ENCODE data around the gene ITGB7. TPM values are rescaled to one million over a fixed set of nuclear protein-coding genes. Genes with fewer than 3 reads are reported as not detected.

The ITGB7 gene
- total RNA-seq, 2 experiments from 2014 or later = 121 to 137 TPM

DNA sequence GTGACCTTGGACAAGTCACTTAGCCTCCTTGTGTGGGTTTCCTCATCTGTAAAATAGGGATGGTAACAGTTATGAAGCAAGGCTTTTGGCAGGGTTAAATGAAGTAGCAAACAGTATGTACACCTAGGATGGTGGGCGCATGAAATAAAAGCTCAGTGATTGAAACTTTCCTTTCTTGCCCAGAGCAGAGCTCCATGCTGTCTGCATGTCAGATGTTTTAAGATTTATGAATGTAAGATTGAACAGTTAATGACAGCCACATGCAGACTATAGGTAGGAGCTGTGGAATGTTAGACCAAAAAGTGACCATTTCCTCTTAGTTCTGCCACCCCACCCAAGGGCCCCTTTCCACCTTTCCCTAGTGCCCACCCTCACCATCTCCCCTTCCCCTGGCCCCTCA, 12.1 kb downstream of the ITGB7 start:
- Mint-ChIP-seq H3K36me3 (ENCODE audit: low read depth) (peaks cover 53% of the 10 kb centered on the region), H3K4me3 (no peak overlapping the region), H3K9me3 (no peaks in the 10 kb centered on the region), H3K27me3 (no peaks in the 10 kb centered on the region), H3K27ac (peak overlapping the region; percentile 47), H3K4me1 (ENCODE audit: low read depth) (peaks cover 38% of the 10 kb centered on the region)
- CTCF ChIA-PET = interaction anchor here (0.8 to 1.5 kb wide), 7 partner anchors 9 to 129 kb away, joined by 3 to 9 read pairs (median 3); partner anchors contain the start of gene AAAS
- POLR2A ChIA-PET = interaction anchor here (0.6 to 9.4 kb wide), 7 partner anchors 10 to 105 kb away, joined by 3 to 91 read pairs (median 3); partner anchors contain the start of genes CSAD, MYG1 and ZNF740
- TF ChIP-seq, protein P1, sequence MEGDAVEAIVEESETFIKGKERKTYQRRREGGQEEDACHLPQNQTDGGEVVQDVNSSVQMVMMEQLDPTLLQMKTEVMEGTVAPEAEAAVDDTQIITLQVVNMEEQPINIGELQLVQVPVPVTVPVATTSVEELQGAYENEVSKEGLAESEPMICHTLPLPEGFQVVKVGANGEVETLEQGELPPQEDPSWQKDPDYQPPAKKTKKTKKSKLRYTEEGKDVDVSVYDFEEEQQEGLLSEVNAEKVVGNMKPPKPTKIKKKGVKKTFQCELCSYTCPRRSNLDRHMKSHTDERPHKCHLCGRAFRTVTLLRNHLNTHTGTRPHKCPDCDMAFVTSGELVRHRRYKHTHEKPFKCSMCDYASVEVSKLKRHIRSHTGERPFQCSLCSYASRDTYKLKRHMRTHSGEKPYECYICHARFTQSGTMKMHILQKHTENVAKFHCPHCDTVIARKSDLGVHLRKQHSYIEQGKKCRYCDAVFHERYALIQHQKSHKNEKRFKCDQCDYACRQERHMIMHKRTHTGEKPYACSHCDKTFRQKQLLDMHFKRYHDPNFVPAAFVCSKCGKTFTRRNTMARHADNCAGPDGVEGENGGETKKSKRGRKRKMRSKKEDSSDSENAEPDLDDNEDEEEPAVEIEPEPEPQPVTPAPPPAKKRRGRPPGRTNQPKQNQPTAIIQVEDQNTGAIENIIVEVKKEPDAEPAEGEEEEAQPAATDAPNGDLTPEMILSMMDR (IDR thresholded peaks at IDR 0.05) = no peak
- ATAC-seq = no peak
- intact Hi-C loops (cut with micrococcal nuclease) = no loop called here
- DNase-seq = no peak

DNA sequence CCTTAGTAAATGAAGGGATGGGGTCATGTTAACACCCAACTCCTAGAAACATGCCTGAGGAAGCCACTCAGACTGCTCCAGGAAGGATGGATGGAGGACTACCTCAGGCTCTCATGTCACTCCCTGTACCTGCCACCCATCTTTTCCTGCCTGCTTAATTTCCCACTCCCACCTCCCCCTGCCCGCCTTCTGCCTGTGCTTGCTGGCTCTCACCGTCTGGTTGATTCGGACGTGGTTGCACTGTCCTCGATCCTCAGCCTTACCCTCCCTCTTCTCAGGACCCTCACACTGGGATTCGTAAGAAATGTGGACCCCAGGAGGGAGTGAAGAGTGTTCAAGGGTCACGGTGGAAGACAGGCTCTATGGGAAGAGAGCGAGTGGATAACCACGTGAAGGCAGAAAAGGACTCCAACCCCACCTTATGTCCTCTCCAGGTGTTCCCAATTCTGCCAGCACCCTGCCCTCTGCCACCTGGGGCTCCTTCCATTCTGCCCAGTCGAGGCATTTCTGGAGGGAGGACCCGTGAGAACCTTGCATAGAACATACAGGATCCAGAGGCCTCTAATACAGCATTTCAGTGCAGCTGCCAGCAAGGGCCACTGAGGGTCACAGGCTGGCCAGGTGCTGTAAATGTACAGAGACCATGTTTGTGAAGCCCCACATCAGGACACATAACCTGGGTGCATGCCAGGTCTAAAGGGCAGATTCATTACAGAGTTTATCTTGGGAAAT, 12.9 kb downstream of the ITGB7 start:
- peaks cover 51% of the 10 kb centered on the region for H3K36me3 Mint-ChIP-seq (ENCODE audit: low read depth)
- H3K9me3 Mint-ChIP-seq = no peaks in the 10 kb centered on the region
- POLR2A ChIA-PET = interaction anchor here (1.0 to 9.4 kb wide), 6 partner anchors 9 to 143 kb away, joined by 3 to 91 read pairs (median 4); partner anchors contain the start of genes CSAD, MYG1 and ZNF740
- H3K4me1 Mint-ChIP-seq (ENCODE audit: low read depth) = peaks cover 33% of the 10 kb centered on the region
- H3K27ac Mint-ChIP-seq = no peak overlapping the region
- no peak overlapping the region for H3K4me3 Mint-ChIP-seq
- H3K27me3 Mint-ChIP-seq = no peaks in the 10 kb centered on the region
- DNase-seq (no peak), ATAC-seq (no peak)
- TF ChIP-seq, protein P1 (IDR thresholded peaks at IDR 0.05) = no peak
- intact Hi-C loops (cut with micrococcal nuclease) = no loop called here
- CTCF ChIA-PET = interaction anchor here (1.0 to 1.2 kb wide), 3 partner anchors 9 to 34 kb away, joined by 3 to 5 read pairs (median 5); no protein-coding TSS in a partner anchor

DNA sequence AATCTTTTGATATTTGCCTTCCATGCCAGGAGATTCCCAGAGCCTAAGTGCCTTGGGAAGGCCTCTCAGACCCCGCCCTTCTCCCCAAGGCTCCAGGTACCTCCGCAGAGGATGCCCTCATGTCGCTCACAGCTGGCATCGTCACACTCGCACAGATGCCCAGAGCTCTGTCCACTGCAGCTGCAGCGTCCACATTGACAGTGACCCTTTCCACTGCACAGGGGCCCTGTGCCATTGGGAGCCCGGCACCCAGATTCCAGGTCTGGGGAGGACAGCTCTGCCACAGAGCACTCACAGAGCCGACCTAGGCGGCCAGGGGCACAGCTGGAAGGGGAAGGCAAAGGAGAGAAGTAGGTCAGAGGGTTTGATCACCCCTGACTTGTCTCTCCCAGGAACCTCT, 14.0 kb downstream of the ITGB7 start:
- DNase-seq = no peak
- Mint-ChIP-seq H3K27ac (peak overlapping the region; percentile 9), H3K9me3 (no peaks in the 10 kb centered on the region), H3K4me1 (ENCODE audit: low read depth) (peaks cover 24% of the 10 kb centered on the region), H3K36me3 (ENCODE audit: low read depth) (peaks cover 49% of the 10 kb centered on the region), H3K27me3 (no peaks in the 10 kb centered on the region), H3K4me3 (no peak overlapping the region)
- intact Hi-C loops (cut with micrococcal nuclease) = no loop called here
- POLR2A ChIA-PET = interaction anchor here (0.6 to 5.2 kb wide), 7 partner anchors 8 to 181 kb away, joined by 3 to 40 read pairs (median 5); partner anchors contain the start of genes CSAD, ESPL1 and ZNF740
- TF ChIP-seq, protein P1 (IDR thresholded peaks at IDR 0.05) = no peak
- no peak for ATAC-seq
- CTCF ChIA-PET = interaction anchor here (0.9 to 1.2 kb wide), 3 partner anchors 31 to 33 kb away, joined by 3 to 5 read pairs (median 3); no protein-coding TSS in a partner anchor

DNA sequence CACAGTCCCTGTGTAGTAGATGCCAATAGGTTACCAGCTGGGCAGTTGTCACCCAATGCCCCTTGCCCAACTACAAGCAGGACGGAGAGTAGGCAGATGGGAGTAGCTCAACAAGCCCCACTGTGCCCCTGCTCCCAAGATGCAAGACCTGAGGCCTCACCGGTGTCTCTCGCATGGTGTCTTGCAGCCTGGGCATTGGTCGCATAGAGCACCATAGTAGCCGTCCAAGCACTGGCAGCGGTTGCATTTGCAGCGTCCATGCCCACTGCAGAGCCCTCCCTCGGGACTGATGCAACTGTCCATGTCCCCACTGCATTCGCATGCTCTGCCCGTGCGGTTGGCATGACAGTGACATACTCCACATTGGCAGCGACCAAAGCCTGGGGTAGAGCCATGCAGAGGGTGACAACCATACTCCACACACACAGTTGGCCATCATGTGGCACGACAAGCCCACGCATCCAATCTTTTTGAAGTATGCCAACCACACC, 14.5 kb downstream of the ITGB7 start:
- no peaks in the 10 kb centered on the region for H3K9me3 Mint-ChIP-seq
- intact Hi-C loops (cut with micrococcal nuclease) = no loop called here
- no peak overlapping the region for H3K4me3 Mint-ChIP-seq
- peaks cover 48% of the 10 kb centered on the region for H3K36me3 Mint-ChIP-seq (ENCODE audit: low read depth)
- H3K27me3 Mint-ChIP-seq = no peaks in the 10 kb centered on the region
- ChIA-PET POLR2A (interaction anchor here (1.3 to 5.2 kb wide), 3 partner anchors 10 to 76 kb away, joined by 5 to 40 read pairs (median 12); partner anchors contain the start of genes CSAD, ESPL1 and ZNF740), CTCF (interaction anchor here (0.9 to 1.2 kb wide), 3 partner anchors 31 to 33 kb away, joined by 3 to 5 read pairs (median 3); no protein-coding TSS in a partner anchor)
- TF ChIP-seq, protein P1 (IDR thresholded peaks at IDR 0.05) = no peak
- no peak overlapping the region for H3K27ac Mint-ChIP-seq
- no peak for DNase-seq
- ATAC-seq = no peak
- H3K4me1 Mint-ChIP-seq (ENCODE audit: low read depth) = peaks cover 21% of the 10 kb centered on the region

Data from activated CD8-positive, alpha-beta T cell treated with anti-CD3 and anti-CD28 coated beads for 36 hours (primary cell).